Measurements from ENCODE around the gene SRL.
A peak's percentile ranks its signal among the peaks of the same experiment; 100 is the strongest.
"Not testable (repeated sequence)": the region's sequence is repeated elsewhere in the genome, so short reads cannot be mapped to it uniquely, and the experiment has no call there.

The SRL gene

DNA sequence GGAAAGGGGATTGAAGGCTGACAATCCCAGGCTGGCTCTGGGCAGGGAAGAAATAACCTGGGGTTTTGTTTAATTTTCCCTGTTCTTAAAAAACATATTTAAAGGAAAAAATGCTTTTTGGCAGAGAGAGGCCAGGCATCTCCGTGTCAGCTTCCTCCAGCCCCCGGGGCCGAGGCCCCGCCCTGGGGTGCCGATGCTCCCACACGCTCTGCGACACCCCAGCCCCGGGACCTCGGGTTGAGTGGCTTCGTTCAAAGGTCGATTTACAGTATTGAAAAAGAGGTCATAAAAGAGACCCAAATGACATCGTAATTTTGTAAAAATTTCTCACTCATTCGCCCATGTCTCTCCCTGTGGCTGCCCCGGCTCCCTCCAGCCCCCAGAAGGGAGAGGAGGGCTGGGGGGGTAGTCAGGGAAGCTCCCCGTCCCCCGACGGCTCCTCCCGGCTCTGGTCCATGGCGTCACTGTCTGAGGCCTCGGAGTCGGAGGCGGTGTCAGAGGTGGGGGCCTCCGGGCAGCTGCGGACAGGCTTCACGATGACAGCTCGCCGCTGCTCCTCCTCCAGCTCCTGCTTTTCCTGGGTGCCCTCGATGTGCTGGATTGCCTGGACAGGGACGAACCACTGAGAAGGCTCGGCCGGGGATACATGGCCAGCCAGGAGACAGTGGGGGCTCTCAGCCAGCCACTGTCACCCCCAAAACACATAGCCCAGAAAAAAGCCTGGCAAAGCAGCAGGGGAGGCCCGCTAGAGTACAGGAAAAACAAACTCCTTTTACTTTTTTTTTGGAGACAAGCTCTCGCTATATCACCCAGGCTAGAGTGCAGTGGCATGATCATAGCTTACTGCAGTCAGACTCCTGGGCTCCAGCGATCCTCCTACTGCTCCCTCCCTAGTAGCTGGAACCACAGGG is 16.0 kb upstream of the SRL start:
- Histone ChIP-seq H3K9ac (ENCODE audit: low read depth, low read length) (no peak overlapping the region), H3K4me3 (ENCODE audit: low read length) (no peak overlapping the region), H3K4me1 (ENCODE audit: insufficient read depth, low read length) (no peaks in the 10 kb centered on the region), H3K27ac (ENCODE audit: low read length) (no peak overlapping the region), H3K27me3 (ENCODE audit: insufficient read depth, low read length) (no peaks in the 10 kb centered on the region), H3K9me3 (ENCODE audit: insufficient read depth, low read depth, low read length) (no peaks in the 10 kb centered on the region), H3K36me3 (ENCODE audit: insufficient read depth, low read depth, low read length) (peaks cover 54% of the 10 kb centered on the region)

DNA sequence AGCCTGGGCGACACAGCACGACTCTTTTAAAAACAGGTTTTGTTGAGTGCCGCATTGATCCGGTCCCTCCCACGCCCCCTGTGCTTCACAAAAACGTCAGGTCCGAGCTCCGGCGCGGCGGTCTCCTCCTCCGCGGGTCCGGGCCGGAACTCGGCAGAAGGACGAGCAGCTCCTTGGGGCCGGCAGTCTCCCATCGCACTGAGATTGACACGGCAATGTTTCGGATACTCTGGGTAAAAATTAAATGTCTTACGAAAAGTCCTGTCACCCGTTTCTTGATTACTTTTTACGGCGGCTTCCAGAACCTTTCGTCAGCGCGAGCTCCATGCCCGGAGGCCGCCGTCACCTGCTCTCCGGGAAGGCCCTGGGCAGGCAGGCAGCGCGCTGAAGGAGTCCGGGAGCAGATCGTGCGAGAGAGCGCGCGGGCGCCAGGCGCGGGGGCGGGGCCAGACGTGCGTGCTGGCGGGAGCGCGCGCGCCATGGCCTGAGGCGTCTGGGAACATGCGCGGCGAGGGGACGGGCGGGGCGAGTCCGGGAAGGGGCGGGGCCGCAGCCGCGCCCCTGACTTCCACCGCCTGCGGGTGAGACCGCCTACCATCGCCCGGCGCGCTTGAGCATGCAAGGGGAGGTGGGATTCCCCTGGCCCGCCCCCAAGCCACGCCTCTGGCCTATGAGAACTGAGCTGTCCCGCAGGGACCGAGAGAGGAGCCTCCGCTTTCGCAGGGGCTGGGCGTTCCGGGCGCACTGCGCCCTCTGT is 11.7 kb upstream of the SRL start:
- peak overlapping the region; percentile 88 for H3K9ac ChIP-seq (ENCODE audit: low read depth, low read length)
- H3K27me3 ChIP-seq (ENCODE audit: insufficient read depth, low read length) = no peaks in the 10 kb centered on the region
- no peaks in the 10 kb centered on the region for H3K4me1 ChIP-seq (ENCODE audit: insufficient read depth, low read length)
- peaks cover 20% of the 10 kb centered on the region for H3K36me3 ChIP-seq (ENCODE audit: insufficient read depth, low read depth, low read length)
- H3K4me3 ChIP-seq (ENCODE audit: low read length) = peak overlapping the region; percentile 91
- no peaks in the 10 kb centered on the region for H3K9me3 ChIP-seq (ENCODE audit: insufficient read depth, low read depth, low read length)
- no peak overlapping the region for H3K27ac ChIP-seq (ENCODE audit: low read length)

- H3K9me3 ChIP-seq (ENCODE audit: insufficient read depth, low read depth, low read length); H3K27me3 ChIP-seq (ENCODE audit: insufficient read depth, low read length); H3K27ac ChIP-seq (ENCODE audit: low read length); H3K4me1 ChIP-seq (ENCODE audit: insufficient read depth, low read length): not testable (repeated sequence)
- H3K36me3 ChIP-seq (ENCODE audit: insufficient read depth, low read depth, low read length) = peaks cover 14% of the 10 kb centered on the region
- peak overlapping the region; percentile 88 for H3K9ac ChIP-seq (ENCODE audit: low read depth, low read length)
- H3K4me3 ChIP-seq (ENCODE audit: low read length) = peak overlapping the region; percentile 91
Observed at GRCh38 chr16:4253012-4253393, 11.1 kb upstream of the SRL start.

DNA sequence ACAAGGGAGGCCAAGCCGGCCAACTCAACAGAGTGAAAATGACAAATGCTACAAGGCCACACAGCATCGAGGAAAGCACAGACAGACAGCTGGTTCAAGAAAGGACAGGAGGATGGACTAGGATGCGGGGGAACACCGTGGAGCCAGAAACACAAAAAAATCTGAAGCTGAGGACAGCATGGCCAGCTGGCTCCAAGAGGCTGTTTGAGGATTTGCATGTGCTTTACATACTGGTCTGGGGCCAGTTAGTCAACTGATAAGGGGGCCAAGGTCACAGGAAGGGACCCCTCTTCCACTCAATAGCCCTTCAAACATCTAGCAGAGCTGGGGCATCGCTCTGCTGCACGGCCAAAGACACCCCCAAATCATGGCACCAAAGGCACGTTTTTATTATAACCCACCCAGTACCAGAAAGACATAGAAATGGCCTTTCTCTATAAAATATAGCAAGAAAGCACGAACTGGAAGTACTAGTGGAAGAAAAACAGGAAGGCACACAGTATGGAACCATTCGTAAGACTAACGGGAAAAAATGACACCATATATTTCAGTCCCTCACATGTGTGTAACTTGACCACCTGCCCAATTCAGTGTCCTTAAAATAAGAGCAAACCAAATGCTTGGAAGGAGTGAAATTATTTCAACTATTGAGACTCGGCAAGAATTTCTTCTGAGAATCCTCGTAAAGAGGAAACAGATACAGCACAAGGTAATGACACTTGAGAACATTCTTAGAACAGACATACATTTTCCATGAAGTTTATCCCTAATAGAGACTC is 7.8 kb upstream of the SRL start:
- Histone ChIP-seq H3K27ac (ENCODE audit: low read length) (no peak overlapping the region), H3K36me3 (ENCODE audit: insufficient read depth, low read depth, low read length) (no peaks in the 10 kb centered on the region), H3K9me3 (ENCODE audit: insufficient read depth, low read depth, low read length) (no peaks in the 10 kb centered on the region), H3K4me1 (ENCODE audit: insufficient read depth, low read length) (0 out of 2 replicates have a peak, but pooled peaks cover 2% of the 10 kb centered on the region), H3K4me3 (ENCODE audit: low read length) (no peak overlapping the region), H3K27me3 (ENCODE audit: insufficient read depth, low read length) (no peaks in the 10 kb centered on the region), H3K9ac (ENCODE audit: low read depth, low read length) (no peak overlapping the region)

GRCh38 chr16:4247460-4247784 is 5.5 kb upstream of the SRL start:
- Histone ChIP-seq H3K9me3 (ENCODE audit: insufficient read depth, low read depth, low read length) (0 out of 2 replicates have a peak, but pooled peaks cover 4% of the 10 kb centered on the region), H3K4me3 (ENCODE audit: low read length) (no peak overlapping the region), H3K9ac (ENCODE audit: low read depth, low read length) (no peak overlapping the region)

DNA sequence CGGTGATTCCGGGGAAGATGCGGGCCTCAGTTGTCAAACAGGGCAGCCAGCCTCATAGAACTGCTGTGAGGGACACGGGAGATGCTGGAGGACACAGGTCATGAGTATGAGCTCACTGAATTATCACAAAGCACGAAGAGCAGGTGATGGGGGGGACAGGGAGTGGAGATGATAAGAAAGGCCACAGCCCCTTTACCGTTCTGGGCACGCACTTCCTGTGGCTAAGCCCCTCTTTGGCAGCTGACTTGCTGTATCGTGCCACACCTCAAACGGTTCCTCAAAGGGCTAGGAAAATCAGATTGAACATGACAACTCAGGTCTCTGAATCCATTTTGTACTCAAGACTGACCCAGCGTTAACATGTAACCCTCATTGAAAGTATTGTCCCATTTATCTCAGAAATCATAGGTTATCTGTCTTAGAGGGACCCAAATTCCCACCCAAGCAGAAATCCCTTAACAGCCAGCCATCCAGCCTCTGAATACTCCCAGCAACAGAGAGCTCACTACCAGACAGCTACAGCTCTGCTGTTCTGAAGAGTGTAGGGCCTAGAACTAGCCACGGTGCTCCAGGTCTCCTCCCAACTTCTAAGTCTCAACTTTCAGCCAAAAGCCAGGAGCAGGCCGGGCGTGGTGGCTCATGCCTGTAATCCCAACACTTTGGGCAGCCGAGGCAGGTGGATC is 5.0 kb upstream of the SRL start:
- H3K4me1 ChIP-seq (ENCODE audit: insufficient read depth, low read length) = 0 out of 2 replicates have a peak, but pooled peaks cover 2% of the 10 kb centered on the region
- H3K27me3 ChIP-seq (ENCODE audit: insufficient read depth, low read length) = no peaks in the 10 kb centered on the region
- no peak overlapping the region for H3K9ac ChIP-seq (ENCODE audit: low read depth, low read length)
- no peak overlapping the region for H3K27ac ChIP-seq (ENCODE audit: low read length)
- no peaks in the 10 kb centered on the region for H3K36me3 ChIP-seq (ENCODE audit: insufficient read depth, low read depth, low read length)
- H3K9me3 ChIP-seq (ENCODE audit: insufficient read depth, low read depth, low read length) = 0 out of 2 replicates have a peak, but pooled peaks cover 4% of the 10 kb centered on the region
- no peak overlapping the region for H3K4me3 ChIP-seq (ENCODE audit: low read length)

More at GRCh38 chr16:4247460-4247784, 5.5 kb upstream of the SRL start:
- Histone ChIP-seq H3K27ac (ENCODE audit: low read length) (no peak overlapping the region), H3K36me3 (ENCODE audit: insufficient read depth, low read depth, low read length) (no peaks in the 10 kb centered on the region), H3K4me1 (ENCODE audit: insufficient read depth, low read length) (0 out of 2 replicates have a peak, but pooled peaks cover 2% of the 10 kb centered on the region), H3K27me3 (ENCODE audit: insufficient read depth, low read length) (no peaks in the 10 kb centered on the region)

DNA sequence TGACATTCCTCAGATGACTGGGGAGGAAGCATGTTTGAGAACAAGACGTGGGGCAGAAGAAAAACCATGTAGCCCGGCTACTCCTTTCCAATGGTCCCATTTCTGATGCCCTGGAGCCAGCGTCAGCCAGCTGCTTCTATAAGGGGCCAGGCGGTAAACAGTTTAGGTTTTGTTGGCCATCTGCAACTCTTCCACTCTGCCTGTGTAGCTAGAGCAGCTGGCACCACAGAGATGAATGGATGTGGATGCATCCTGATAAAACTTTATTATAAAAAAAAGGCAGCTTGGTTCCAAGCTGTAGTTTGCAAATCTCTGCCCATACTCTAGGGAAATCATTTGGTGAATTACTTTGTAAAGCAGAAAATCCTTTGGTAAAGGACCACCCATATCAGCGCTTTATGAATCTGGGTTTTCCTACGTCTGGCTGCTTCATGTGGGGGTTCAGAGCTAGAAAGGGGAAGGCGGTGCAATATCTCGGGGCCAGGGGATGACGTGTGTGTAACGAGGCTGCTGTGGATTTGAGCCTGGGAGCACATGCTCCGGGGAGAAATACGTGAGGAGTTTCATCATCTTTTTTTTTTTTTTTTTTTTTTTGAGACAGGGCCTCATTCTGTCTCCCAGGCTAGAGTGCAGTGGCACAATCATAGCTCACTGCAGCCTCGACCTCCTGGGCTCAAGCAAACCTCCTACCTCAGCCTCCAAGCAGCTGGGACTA is 3.4 kb upstream of the SRL start:
- Histone ChIP-seq H3K36me3 (ENCODE audit: insufficient read depth, low read depth, low read length) (no peaks in the 10 kb centered on the region), H3K9ac (ENCODE audit: low read depth, low read length) (no peak overlapping the region), H3K27ac (ENCODE audit: low read length) (no peak overlapping the region), H3K9me3 (ENCODE audit: insufficient read depth, low read depth, low read length) (0 out of 2 replicates have a peak, but pooled peaks cover 4% of the 10 kb centered on the region), H3K4me1 (ENCODE audit: insufficient read depth, low read length) (0 out of 2 replicates have a peak, but pooled peaks cover 2% of the 10 kb centered on the region), H3K4me3 (ENCODE audit: low read length) (no peak overlapping the region), H3K27me3 (ENCODE audit: insufficient read depth, low read length) (no peaks in the 10 kb centered on the region)

- Histone ChIP-seq H3K4me3 (ENCODE audit: low read length) (no peak overlapping the region), H3K9ac (ENCODE audit: low read depth, low read length) (no peak overlapping the region), H3K9me3 (ENCODE audit: insufficient read depth, low read depth, low read length) (0 out of 2 replicates have a peak, but pooled peaks cover 4% of the 10 kb centered on the region), H3K36me3 (ENCODE audit: insufficient read depth, low read depth, low read length) (no peaks in the 10 kb centered on the region), H3K27me3 (ENCODE audit: insufficient read depth, low read length) (no peaks in the 10 kb centered on the region), H3K27ac (ENCODE audit: low read length) (no peak overlapping the region), H3K4me1 (ENCODE audit: insufficient read depth, low read length) (0 out of 2 replicates have a peak, but pooled peaks cover 2% of the 10 kb centered on the region)
Observed at GRCh38 chr16:4244254-4245076, 2.6 kb upstream of the SRL start.

DNA sequence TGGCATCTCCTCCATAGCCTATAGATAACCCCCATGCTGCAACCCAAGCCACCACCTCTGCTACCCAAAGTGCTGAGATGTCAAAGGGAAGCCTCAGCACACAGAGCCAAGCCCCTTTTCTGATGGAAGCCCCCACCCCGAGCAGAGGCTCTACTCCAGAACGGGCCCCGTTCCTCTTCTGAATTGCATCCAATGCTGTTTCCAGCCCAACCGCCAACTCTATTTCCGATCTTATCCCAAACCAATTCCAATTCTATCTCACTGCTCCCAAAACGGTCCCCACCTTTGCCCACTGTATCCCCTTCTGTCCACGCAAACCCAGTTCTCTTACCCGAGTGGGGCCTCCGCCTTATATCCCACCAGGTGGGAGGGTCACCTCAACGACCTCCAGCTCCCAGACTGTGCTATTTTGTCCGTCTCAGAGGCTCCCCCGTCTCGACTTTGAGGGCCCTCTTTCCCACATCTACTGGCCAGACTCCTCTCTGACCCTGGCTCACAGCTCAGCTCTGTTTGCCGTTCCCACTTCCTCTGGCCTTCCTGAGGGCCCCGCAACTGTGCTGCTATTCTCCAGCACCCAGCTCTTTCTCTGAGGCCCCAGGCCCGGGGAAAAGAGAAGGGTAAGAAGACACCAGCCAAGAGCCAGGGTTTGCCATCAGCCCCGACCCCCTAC is 487 bp downstream of the SRL start:
- no peak overlapping the region for H3K27ac ChIP-seq (ENCODE audit: low read length)
- no peaks in the 10 kb centered on the region for H3K27me3 ChIP-seq (ENCODE audit: insufficient read depth, low read length)
- H3K9ac ChIP-seq (ENCODE audit: low read depth, low read length) = no peak overlapping the region
- H3K4me1 ChIP-seq (ENCODE audit: insufficient read depth, low read length) = 0 out of 2 replicates have a peak, but pooled peaks cover 2% of the 10 kb centered on the region
- H3K9me3 ChIP-seq (ENCODE audit: insufficient read depth, low read depth, low read length) = 0 out of 2 replicates have a peak, but pooled peaks cover 4% of the 10 kb centered on the region
- no peaks in the 10 kb centered on the region for H3K36me3 ChIP-seq (ENCODE audit: insufficient read depth, low read depth, low read length)
- H3K4me3 ChIP-seq (ENCODE audit: low read length) = no peak overlapping the region

All from iPS-20b (cell line).